ENCODE measurements around the gene LTBP1. TPM values are rescaled to one million over a fixed set of nuclear protein-coding genes. Genes with fewer than 3 reads are reported as not detected.

LTBP1 gene
- total RNA-seq, 1 experiment from 2014 or later: 28.5 TPM

GRCh38 chr2:33264766-33265165 lies 318.0 kb downstream of the LTBP1 start:
- H3K23me2 ChIP-seq (ENCODE audit: insufficient read length, low read depth, low read length, poor library complexity, severe bottlenecking): no peaks in the 10 kb centered on the region
- no peak overlapping the region for H3T11ph ChIP-seq (ENCODE audit: low read length)
- H3K23ac ChIP-seq (ENCODE audit: insufficient read length, low read depth, low read length): no peak overlapping the region
- no peaks in the 10 kb centered on the region for H3K9me3 Mint-ChIP-seq
- H3K14ac ChIP-seq (ENCODE audit: insufficient read depth, low read length): no peak overlapping the region
- no peak overlapping the region for H2BK120ac ChIP-seq (ENCODE audit: low read depth, low read length, poor library complexity, severe bottlenecking)
- H3K4me1 ChIP-seq (ENCODE audit: insufficient read depth, low read length): no peaks in the 10 kb centered on the region
- no peaks in the 10 kb centered on the region for H3K9me3 ChIP-seq (ENCODE audit: control insufficient read depth, low read depth, low read length)
- DNase-seq: no peak
- H3K4me1 Mint-ChIP-seq: no peaks in the 10 kb centered on the region
- no peak overlapping the region for H2BK12ac ChIP-seq (ENCODE audit: insufficient read length, low read depth, low read length)
- H4K20me1 ChIP-seq (ENCODE audit: control insufficient read depth, insufficient read depth, insufficient read length): no peaks in the 10 kb centered on the region
- H3K9ac ChIP-seq (ENCODE audit: extremely low read depth, insufficient read length, low read length): no peak overlapping the region
- H3K4ac ChIP-seq (ENCODE audit: low read depth, low read length): no peak overlapping the region
- no peaks in the 10 kb centered on the region for H3K79me2 ChIP-seq (ENCODE audit: insufficient read depth, low read length)
- peak overlapping the region in 1 of 3 experiments; percentile 35; a peak in 1 of 7 replicates for H3K27ac Mint-ChIP-seq
- H2BK15ac ChIP-seq (ENCODE audit: low read depth, low read length): no peak overlapping the region
- H2BK20ac ChIP-seq (ENCODE audit: low read depth, low read length, poor library complexity, severe bottlenecking): no peak overlapping the region
- H3K56ac ChIP-seq (ENCODE audit: insufficient read length, low read depth, low read length): no peak overlapping the region
- no peak overlapping the region for H2AK5ac ChIP-seq (ENCODE audit: insufficient read length, low read length)
- peaks cover 2 to 13% (median 13%) of the 10 kb centered on the region in 3 experiments; a peak in 5 of 7 replicates for H3K36me3 Mint-ChIP-seq (ENCODE audit: insufficient read depth in 1 of 3, low read depth in 3 of 3)
- no peak overlapping the region for H3K27ac ChIP-seq (ENCODE audit: insufficient read length, low read depth, low read length)
- no CpG with 5 or more reads among the region's 3 CpGs for WGBS (ENCODE audit: extremely low coverage, insufficient read length, low lambda C conversion rate)
- H3K27me3 ChIP-seq (ENCODE audit: insufficient read depth, low read length): no peaks in the 10 kb centered on the region
- H4K5ac ChIP-seq (ENCODE audit: insufficient read length, low read depth, low read length): no peak overlapping the region
- no peak overlapping the region for H3K4me3 Mint-ChIP-seq
- no peak overlapping the region for H4K91ac ChIP-seq (ENCODE audit: insufficient read length, low read depth, low read length)
- H4K8ac ChIP-seq (replicated peaks; ENCODE audit: insufficient read length, low read depth, low read length): no peak overlapping the region
- H3K27me3 Mint-ChIP-seq (ENCODE audit: low read depth): no peaks in the 10 kb centered on the region
- H3K18ac ChIP-seq (ENCODE audit: insufficient read length, low read depth, low read length): no peak overlapping the region
- no peak overlapping the region for H2AFZ ChIP-seq (ENCODE audit: low read length)
- no peaks in the 10 kb centered on the region for H3K79me1 ChIP-seq (ENCODE audit: insufficient read depth, low read depth, low read length, poor library complexity, severe bottlenecking)
- H3K4me2 ChIP-seq (ENCODE audit: insufficient read depth, insufficient read length, low read length): no peak overlapping the region
- TF ChIP-seq CTCF (conservative IDR thresholded peaks at IDR 0.05): no peak
- H2BK5ac ChIP-seq (ENCODE audit: insufficient read length, low read length): no peak overlapping the region
